ENCODE measurements around the gene FGD6. TPM values are rescaled to one million over a fixed set of nuclear protein-coding genes. Genes with fewer than 3 reads are reported as not detected.

The FGD6 gene
- polyA plus RNA-seq, 1 donor (not counting 4 experiments of a cell fraction or from before 2014, with no cell fraction given) = 54.2 TPM

DNA sequence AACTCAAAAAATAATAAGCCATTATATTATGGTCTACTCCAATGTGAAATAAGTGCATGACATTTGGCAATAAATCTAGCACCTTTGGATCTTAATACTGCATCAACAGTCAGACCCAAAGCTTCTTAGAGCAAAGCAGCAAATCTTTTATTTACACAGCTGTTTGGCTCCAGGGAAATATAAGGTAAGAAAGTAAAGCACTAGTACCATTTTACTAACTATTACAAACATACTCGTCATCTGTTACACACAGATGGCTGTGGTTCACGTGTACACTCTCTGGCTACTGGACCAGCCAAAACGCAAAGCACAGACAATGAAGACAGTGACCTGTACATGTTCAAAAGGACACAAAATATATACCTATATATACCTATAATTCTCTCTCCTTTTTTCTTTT, 2.8 kb downstream of the FGD6 start:
- peaks cover under 1 to 3% of the 10 kb centered on the region in 2 experiments for H3K36me3 ChIP-seq (ENCODE audit: control insufficient read depth in 2 of 2, extremely low read depth in 1 of 2, insufficient read depth in 2 of 2, low read length in 2 of 2)
- H3K79me2 ChIP-seq (ENCODE audit: control insufficient read depth, insufficient read depth, low read length) = peaks cover 92% of the 10 kb centered on the region
- FAIRE-seq (peak; percentile 34), DNase-seq (ENCODE audit: low read depth, low spot score) (no peak)
- H3K9me3 ChIP-seq (ENCODE audit: control insufficient read depth, low read depth, low read length) = no peaks in the 10 kb centered on the region
- no peak overlapping the region for H2AFZ ChIP-seq (ENCODE audit: control insufficient read depth, low read length)
- TF ChIP-seq, protein P1, sequence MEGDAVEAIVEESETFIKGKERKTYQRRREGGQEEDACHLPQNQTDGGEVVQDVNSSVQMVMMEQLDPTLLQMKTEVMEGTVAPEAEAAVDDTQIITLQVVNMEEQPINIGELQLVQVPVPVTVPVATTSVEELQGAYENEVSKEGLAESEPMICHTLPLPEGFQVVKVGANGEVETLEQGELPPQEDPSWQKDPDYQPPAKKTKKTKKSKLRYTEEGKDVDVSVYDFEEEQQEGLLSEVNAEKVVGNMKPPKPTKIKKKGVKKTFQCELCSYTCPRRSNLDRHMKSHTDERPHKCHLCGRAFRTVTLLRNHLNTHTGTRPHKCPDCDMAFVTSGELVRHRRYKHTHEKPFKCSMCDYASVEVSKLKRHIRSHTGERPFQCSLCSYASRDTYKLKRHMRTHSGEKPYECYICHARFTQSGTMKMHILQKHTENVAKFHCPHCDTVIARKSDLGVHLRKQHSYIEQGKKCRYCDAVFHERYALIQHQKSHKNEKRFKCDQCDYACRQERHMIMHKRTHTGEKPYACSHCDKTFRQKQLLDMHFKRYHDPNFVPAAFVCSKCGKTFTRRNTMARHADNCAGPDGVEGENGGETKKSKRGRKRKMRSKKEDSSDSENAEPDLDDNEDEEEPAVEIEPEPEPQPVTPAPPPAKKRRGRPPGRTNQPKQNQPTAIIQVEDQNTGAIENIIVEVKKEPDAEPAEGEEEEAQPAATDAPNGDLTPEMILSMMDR (optimal IDR thresholded peaks at IDR 0.05 in 1 of 3, IDR thresholded peaks at IDR 0.05 in 1 of 3, conservative IDR thresholded peaks at IDR 0.05 in 1 of 3; ENCODE audit: extremely low read depth in 1 of 3, insufficient read depth in 2 of 3, low read length in 3 of 3) = no peak
- TF ChIP-seq EZH2 (IDR thresholded peaks at IDR 0.05; ENCODE audit: low read length) = no peak
- peak overlapping the region; percentile 98 for H3K27ac ChIP-seq (ENCODE audit: control insufficient read depth, insufficient read depth, low read length)
- H3K4me1 ChIP-seq (ENCODE audit: control insufficient read depth, extremely low read depth, insufficient read depth, low read length) = peaks cover 27% of the 10 kb centered on the region
- H3K27me3 ChIP-seq (ENCODE audit: control insufficient read depth, extremely low read depth, insufficient read depth, low read length) = no peaks in the 10 kb centered on the region
- H3K4me2 ChIP-seq (ENCODE audit: control insufficient read depth, extremely low read depth, insufficient read depth, low read depth, low read length) = peak overlapping the region; percentile 94
- H3K4me3 ChIP-seq (ENCODE audit: control insufficient read depth in 2 of 3, extremely low read depth in 1 of 3, insufficient read depth in 2 of 3, low read depth in 1 of 3, low read length in 3 of 3) = peak overlapping the region; percentile 12 to 97 (median 29)
- no peaks in the 10 kb centered on the region for H3K9me1 ChIP-seq (ENCODE audit: control insufficient read depth, extremely low read depth, insufficient read depth, low read length)
- peak overlapping the region; percentile 99 for H3K9ac ChIP-seq (ENCODE audit: control insufficient read depth, extremely low read depth, insufficient read depth, low read length)
- dilution Hi-C loops (cut with MboI; ENCODE audit: extremely low pct_ligation_motif_present, low sequenced_read_pairs) = no loop called here
- H4K20me1 ChIP-seq (ENCODE audit: control insufficient read depth, extremely low read depth, insufficient read depth, low read length) = no peaks in the 10 kb centered on the region

DNA sequence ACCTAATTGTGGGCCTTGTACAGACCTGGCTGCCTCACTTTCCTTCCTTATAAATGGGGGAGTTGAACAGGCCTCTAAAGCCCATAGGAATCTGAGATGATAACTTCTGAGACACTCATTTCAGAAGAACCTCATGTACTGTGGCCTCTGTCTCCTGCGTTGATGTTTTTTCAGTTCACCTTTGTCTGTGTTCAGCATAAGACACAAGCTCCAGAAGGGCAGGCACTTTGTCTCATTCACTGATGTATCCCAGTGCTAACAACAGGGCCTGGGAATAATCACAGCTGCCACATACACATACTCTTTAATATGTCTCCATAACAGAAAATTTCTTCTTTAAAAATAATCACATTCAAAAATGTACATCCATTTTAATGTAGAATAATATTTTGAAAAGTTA, 3.3 kb downstream of the FGD6 start:
- Histone ChIP-seq H2AFZ (ENCODE audit: control insufficient read depth, low read length) (no peak overlapping the region), H3K27ac (ENCODE audit: control insufficient read depth, insufficient read depth, low read length) (peak overlapping the region; percentile 98), H3K9me3 (ENCODE audit: control insufficient read depth, low read depth, low read length) (no peaks in the 10 kb centered on the region), H3K79me2 (ENCODE audit: control insufficient read depth, insufficient read depth, low read length) (peaks cover 92% of the 10 kb centered on the region), H3K27me3 (ENCODE audit: control insufficient read depth, extremely low read depth, insufficient read depth, low read length) (no peaks in the 10 kb centered on the region), H3K4me3 (ENCODE audit: control insufficient read depth in 2 of 3, extremely low read depth in 1 of 3, insufficient read depth in 2 of 3, low read depth in 1 of 3, low read length in 3 of 3) (peak overlapping the region; percentile 12 to 97 (median 29)), H3K9me1 (ENCODE audit: control insufficient read depth, extremely low read depth, insufficient read depth, low read length) (no peaks in the 10 kb centered on the region), H3K4me2 (ENCODE audit: control insufficient read depth, extremely low read depth, insufficient read depth, low read depth, low read length) (peak overlapping the region; percentile 94), H3K4me1 (ENCODE audit: control insufficient read depth, extremely low read depth, insufficient read depth, low read length) (peaks cover 26% of the 10 kb centered on the region), H4K20me1 (ENCODE audit: control insufficient read depth, extremely low read depth, insufficient read depth, low read length) (no peaks in the 10 kb centered on the region), H3K36me3 (ENCODE audit: control insufficient read depth in 2 of 2, extremely low read depth in 1 of 2, insufficient read depth in 2 of 2, low read length in 2 of 2) (peaks cover 5 to 6% of the 10 kb centered on the region in 2 experiments), H3K9ac (ENCODE audit: control insufficient read depth, extremely low read depth, insufficient read depth, low read length) (peak overlapping the region; percentile 99)
- DNase-seq (ENCODE audit: low read depth, low spot score) (no peak), FAIRE-seq (peak; percentile 9)
- TF ChIP-seq EZH2 (IDR thresholded peaks at IDR 0.05; ENCODE audit: low read length) = no peak
- TF ChIP-seq, protein P1 (optimal IDR thresholded peaks at IDR 0.05 in 1 of 3, IDR thresholded peaks at IDR 0.05 in 1 of 3, conservative IDR thresholded peaks at IDR 0.05 in 1 of 3; ENCODE audit: extremely low read depth in 1 of 3, insufficient read depth in 2 of 3, low read length in 3 of 3) = no peak
- dilution Hi-C loops (cut with MboI; ENCODE audit: extremely low pct_ligation_motif_present, low sequenced_read_pairs) = no loop called here

All from keratinocyte (primary cell).